Measurements from ENCODE around the gene INSR.

DNA sequence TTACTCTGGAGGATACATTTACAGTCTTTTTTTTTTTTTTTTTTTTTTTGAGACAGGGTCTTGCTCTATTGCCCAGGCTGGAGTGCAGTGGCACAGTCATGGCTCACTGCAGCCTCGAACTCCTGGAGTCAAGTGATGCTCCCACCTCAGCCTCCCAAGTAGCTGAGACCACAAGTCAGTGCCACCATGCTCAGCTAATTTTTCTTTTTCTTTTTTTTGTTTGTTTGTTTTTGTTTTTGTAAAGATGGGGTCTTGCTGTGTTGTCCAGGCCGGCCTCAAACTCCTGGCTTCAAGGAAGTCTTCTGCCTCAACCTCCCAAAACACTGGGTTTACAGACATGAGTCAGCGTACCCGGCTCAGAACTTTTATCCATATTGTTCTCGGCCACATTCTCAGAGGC, 64.5 kb downstream of the INSR start:
- TF ChIP-seq POLR2A (IDR thresholded peaks at IDR 0.05; ENCODE audit: low read length): no peak
- no peak for TF ChIP-seq GATA1 (IDR thresholded peaks at IDR 0.05; ENCODE audit: low read depth, low read length)
